Naive B cell (primary cell): Measurements from ENCODE around the gene TENT4A. TPM values are rescaled to one million over a fixed set of nuclear protein-coding genes. Genes with fewer than 3 reads are reported as not detected.
A peak's percentile ranks its signal among the peaks of the same experiment; 100 is the strongest.

Experiments used
- ATAC-seq, 2 donors: fragments of 150-1000 bp; cut with Tn5 transposase; 2 replicates each; pipeline ENCODE4 v1.10.0; 2021; ENCODE audit warnings: low read depth in 2 of 2, mild to moderate bottlenecking in 2 of 2, moderate library complexity in 2 of 2
- DNase-seq: peaks from one replicate; pipeline ENCODE4 v3.0.0; 2022
- H3K27ac Mint-ChIP-seq, 6 donors: one replicate each; pipeline ENCODE4 v1.8.0; 2020 to 2022; ENCODE audit warnings: mild to moderate bottlenecking in 6 of 6, mixed read lengths in 6 of 6, moderate library complexity in 5 of 6, inconsistent platforms in 2 of 6
- H3K27me3 Mint-ChIP-seq, 3 donors: one replicate each; pipeline ENCODE4 v1.8.0; 2021 to 2022; ENCODE audit warnings: mixed read lengths in 3 of 3, mild to moderate bottlenecking in 1 of 3
- H3K36me3 Mint-ChIP-seq, 2 donors: one replicate each; pipeline ENCODE4 v1.8.0; 2020 to 2022; ENCODE audit warnings: mixed read lengths in 2 of 2, inconsistent platforms in 1 of 2, mild to moderate bottlenecking in 1 of 2
- H3K4me1 Mint-ChIP-seq, 3 donors: one replicate each; pipeline ENCODE4 v1.8.0; 2020 to 2022; ENCODE audit warnings: mixed read lengths in 3 of 3, inconsistent platforms in 1 of 3, mild to moderate bottlenecking in 1 of 3, moderate library complexity in 1 of 3
- H3K4me3 Mint-ChIP-seq, 8 donors: one replicate each; pipeline ENCODE4 v1.8.0; 2020 to 2022; ENCODE audit warnings: mild to moderate bottlenecking in 8 of 8, mixed read lengths in 8 of 8, moderate library complexity in 8 of 8, inconsistent platforms in 2 of 8
- H3K9me3 Mint-ChIP-seq, 7 donors: one replicate each; pipeline ENCODE4 v1.8.0; 2020 to 2022; ENCODE audit warnings: mixed read lengths in 7 of 7, mild to moderate bottlenecking in 5 of 7, inconsistent platforms in 2 of 7, moderate library complexity in 1 of 7
- polyA plus RNA-seq, 6 donors: library from polyadenylated mRNA; unstranded; fragments of 300-500 nt; fragmentation: Illumina TruSeq; gene quantifications; one replicate each; pipeline ENCODE4 v1.2.3, GENCODE V29; 2021; ENCODE audit warnings: low read depth in 6 of 6

The TENT4A gene
- polyA plus RNA-seq, 6 donors from 2014 or later = 0.04 to 2.0 (median 0.96) TPM

GRCh38 chr5:6723122-6723815 is 10.0 kb downstream of the TENT4A start:
- DNase-seq (no peak), ATAC-seq (no peak)
- peaks cover 9 to 10% of the 10 kb centered on the region in 2 donors for H3K36me3 Mint-ChIP-seq
- H3K4me1 Mint-ChIP-seq = peaks cover 78 to 95% (median 79%) of the 10 kb centered on the region in 3 donors
- H3K4me3 Mint-ChIP-seq = peak overlapping the region in 2 of 8 donors; percentile 8 to 20
- no peaks in the 10 kb centered on the region for H3K9me3 Mint-ChIP-seq
- no peaks in the 10 kb centered on the region for H3K27me3 Mint-ChIP-seq
- H3K27ac Mint-ChIP-seq = peak overlapping the region in 1 of 6 donors; percentile 72

- Mint-ChIP-seq H3K27me3 (no peaks in the 10 kb centered on the region), H3K4me3 (peak overlapping the region in 2 of 8 donors; percentile 20 to 56), H3K27ac (peak overlapping the region in 1 of 6 donors; percentile 13), H3K9me3 (no peaks in the 10 kb centered on the region), H3K36me3 (peaks cover 9 to 10% of the 10 kb centered on the region in 2 donors), H3K4me1 (peaks cover 74 to 94% (median 75%) of the 10 kb centered on the region in 3 donors)
- ATAC-seq (no peak), DNase-seq (no peak)
These were observed 10.6 kb downstream of the TENT4A start for GRCh38 chr5:6723816-6724300.

GRCh38 chr5:6724321-6724929 is 11.2 kb downstream of the TENT4A start:
- ATAC-seq (no peak), DNase-seq (no peak)
- Mint-ChIP-seq H3K27ac (peak overlapping the region in 1 of 6 donors; percentile 74), H3K36me3 (peaks cover 9 to 10% of the 10 kb centered on the region in 2 donors), H3K27me3 (no peaks in the 10 kb centered on the region), H3K4me3 (no peak overlapping the region), H3K9me3 (no peaks in the 10 kb centered on the region), H3K4me1 (peaks cover 74 to 95% (median 75%) of the 10 kb centered on the region in 3 donors)

GRCh38 chr5:6725421-6725820 is 12.2 kb downstream of the TENT4A start:
- Mint-ChIP-seq H3K9me3 (no peaks in the 10 kb centered on the region), H3K4me3 (no peak overlapping the region), H3K36me3 (peaks cover 9 to 10% of the 10 kb centered on the region in 2 donors), H3K27ac (no peak overlapping the region), H3K4me1 (peaks cover 64 to 95% (median 71%) of the 10 kb centered on the region in 3 donors), H3K27me3 (no peaks in the 10 kb centered on the region)
- ATAC-seq (no peak), DNase-seq (no peak)

GRCh38 chr5:6726006-6726405 is 12.8 kb downstream of the TENT4A start:
- Mint-ChIP-seq H3K36me3 (peaks cover 9 to 10% of the 10 kb centered on the region in 2 donors), H3K27me3 (no peaks in the 10 kb centered on the region), H3K4me1 (peaks cover 63 to 93% (median 71%) of the 10 kb centered on the region in 3 donors), H3K4me3 (no peak overlapping the region), H3K9me3 (no peaks in the 10 kb centered on the region), H3K27ac (peak overlapping the region in 1 of 6 donors; percentile 79)
- DNase-seq (no peak), ATAC-seq (no peak)

- ATAC-seq = no peak
- H3K27me3 Mint-ChIP-seq = no peaks in the 10 kb centered on the region
- H3K4me3 Mint-ChIP-seq = peak overlapping the region in 1 of 8 donors; percentile 53
- peak overlapping the region in 2 of 6 donors; percentile 74 to 81 for H3K27ac Mint-ChIP-seq
- H3K9me3 Mint-ChIP-seq = no peaks in the 10 kb centered on the region
- no peak for DNase-seq
- H3K36me3 Mint-ChIP-seq = peaks cover 9 to 10% of the 10 kb centered on the region in 2 donors
- H3K4me1 Mint-ChIP-seq = peaks cover 60 to 93% (median 68%) of the 10 kb centered on the region in 3 donors
These were observed 14.0 kb downstream of the TENT4A start for GRCh38 chr5:6727231-6727630.

GRCh38 chr5:6728011-6728794 is 15.0 kb downstream of the TENT4A start:
- Mint-ChIP-seq H3K9me3 (no peaks in the 10 kb centered on the region), H3K4me3 (peak overlapping the region in 4 of 8 donors; percentile 53 to 85 (median 65)), H3K27me3 (no peaks in the 10 kb centered on the region), H3K4me1 (peaks cover 58 to 93% (median 77%) of the 10 kb centered on the region in 3 donors), H3K27ac (peak overlapping the region in 5 of 6 donors; percentile 36 to 93 (median 74)), H3K36me3 (peaks cover 9 to 10% of the 10 kb centered on the region in 2 donors)
- DNase-seq (no peak), ATAC-seq (peak; percentile 75 to 86)

- DNase-seq = no peak
These were observed 15.6 kb downstream of the TENT4A start for GRCh38 chr5:6728795-6729183.

GRCh38 chr5:6729386-6730310 is 16.4 kb downstream of the TENT4A start:
- DNase-seq (no peak), ATAC-seq (peak; percentile 32 to 40)
- Mint-ChIP-seq H3K27ac (peak overlapping the region in 3 of 6 donors; percentile 57 to 80 (median 62)), H3K4me1 (peaks cover 52 to 87% (median 70%) of the 10 kb centered on the region in 3 donors), H3K27me3 (no peaks in the 10 kb centered on the region), H3K9me3 (no peaks in the 10 kb centered on the region), H3K36me3 (peaks cover 0 to under 1% of the 10 kb centered on the region in 2 donors), H3K4me3 (peak overlapping the region in 3 of 8 donors; percentile 25 to 70 (median 39))

More at GRCh38 chr5:6728795-6729183, 15.6 kb downstream of the TENT4A start:
- H3K36me3 Mint-ChIP-seq = peaks cover 7 to 9% of the 10 kb centered on the region in 2 donors
- H3K4me1 Mint-ChIP-seq = peaks cover 58 to 93% (median 77%) of the 10 kb centered on the region in 3 donors
- no peaks in the 10 kb centered on the region for H3K27me3 Mint-ChIP-seq
- no peak for ATAC-seq
- peak overlapping the region in 1 of 6 donors; percentile 62 for H3K27ac Mint-ChIP-seq
- no peaks in the 10 kb centered on the region for H3K9me3 Mint-ChIP-seq
- peak overlapping the region in 1 of 8 donors; percentile 19 for H3K4me3 Mint-ChIP-seq

GRCh38 chr5:6730407-6730806 is 17.2 kb downstream of the TENT4A start:
- DNase-seq (no peak), ATAC-seq (no peak)
- Mint-ChIP-seq H3K9me3 (no peaks in the 10 kb centered on the region), H3K4me1 (peaks cover 55 to 87% (median 76%) of the 10 kb centered on the region in 3 donors), H3K36me3 (no peaks in the 10 kb centered on the region), H3K27me3 (no peaks in the 10 kb centered on the region), H3K4me3 (no peak overlapping the region), H3K27ac (peak overlapping the region in 1 of 6 donors; percentile 34)

GRCh38 chr5:6730807-6731206 is 17.6 kb downstream of the TENT4A start:
- Mint-ChIP-seq H3K36me3 (no peaks in the 10 kb centered on the region), H3K4me1 (peaks cover 57 to 87% (median 78%) of the 10 kb centered on the region in 3 donors), H3K27ac (no peak overlapping the region)

GRCh38 chr5:6731465-6732237 is 18.4 kb downstream of the TENT4A start:
- ATAC-seq = no peak
- peaks cover 58 to 87% (median 77%) of the 10 kb centered on the region in 3 donors for H3K4me1 Mint-ChIP-seq

More at GRCh38 chr5:6730807-6731206, 17.6 kb downstream of the TENT4A start:
- Mint-ChIP-seq H3K9me3 (no peaks in the 10 kb centered on the region), H3K27me3 (no peaks in the 10 kb centered on the region), H3K4me3 (no peak overlapping the region)
- DNase-seq (no peak), ATAC-seq (no peak)

More at GRCh38 chr5:6731465-6732237, 18.4 kb downstream of the TENT4A start:
- H3K36me3 Mint-ChIP-seq = no peaks in the 10 kb centered on the region
- H3K4me3 Mint-ChIP-seq = peak overlapping the region in 1 of 8 donors; percentile 10
- H3K27ac Mint-ChIP-seq = peak overlapping the region in 3 of 6 donors; percentile 12 to 78 (median 78)
- H3K27me3 Mint-ChIP-seq = no peaks in the 10 kb centered on the region
- DNase-seq = no peak
- H3K9me3 Mint-ChIP-seq = no peaks in the 10 kb centered on the region
